HG03521 (cell line): ENCODE data around the gene KIAA1217.

ENCODE experiments used
- ATAC-seq: cut with Tn5 transposase; IDR thresholded peaks from one replicate; pipeline ENCODE4 v1.9.1; 2021; ENCODE audit warnings: mild to moderate bottlenecking, moderate library complexity; ENCODE audit not compliant: unreplicated experiment

KIAA1217 gene

DNA sequence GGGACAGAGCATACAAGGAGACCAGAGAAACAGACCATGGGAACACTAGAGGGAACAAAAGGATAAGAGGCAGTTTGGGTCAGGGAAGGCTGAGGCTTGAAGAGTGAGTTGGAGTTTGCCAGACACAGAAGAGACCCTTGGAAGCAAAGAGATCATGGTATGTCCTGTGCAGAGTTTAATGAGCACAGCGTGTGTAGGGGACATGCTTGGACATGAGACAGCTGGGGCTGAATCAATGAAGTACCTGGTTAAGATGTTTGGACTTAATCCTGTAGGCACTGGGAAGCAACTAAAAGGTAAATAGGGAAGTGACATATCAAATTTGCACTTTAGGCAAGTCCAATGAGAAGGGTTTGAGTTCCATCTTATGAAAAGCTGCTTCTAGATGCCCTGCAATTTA is 79.6 kb downstream of the KIAA1217 start:
- ATAC-seq = no peak

DNA sequence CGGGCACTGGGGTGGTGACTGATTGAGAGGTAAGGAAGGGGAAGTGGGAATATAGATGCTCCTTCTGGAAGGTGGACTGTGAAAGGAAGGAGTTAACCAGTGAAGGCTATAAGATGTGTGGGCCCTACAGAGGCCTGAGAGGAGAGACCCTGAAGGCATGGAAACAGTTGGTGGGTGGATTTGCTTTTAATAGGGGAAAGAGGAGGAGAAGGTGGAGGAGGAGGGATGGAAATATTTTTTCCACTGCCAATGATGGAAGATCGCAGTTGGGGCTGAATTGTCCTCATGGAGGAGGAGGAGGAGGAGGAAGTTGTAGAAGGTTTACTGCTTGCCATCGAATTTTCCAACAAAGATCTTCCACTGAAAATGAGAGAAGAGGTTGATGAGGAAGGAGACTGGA is 80.3 kb downstream of the KIAA1217 start:
- ATAC-seq = no peak

DNA sequence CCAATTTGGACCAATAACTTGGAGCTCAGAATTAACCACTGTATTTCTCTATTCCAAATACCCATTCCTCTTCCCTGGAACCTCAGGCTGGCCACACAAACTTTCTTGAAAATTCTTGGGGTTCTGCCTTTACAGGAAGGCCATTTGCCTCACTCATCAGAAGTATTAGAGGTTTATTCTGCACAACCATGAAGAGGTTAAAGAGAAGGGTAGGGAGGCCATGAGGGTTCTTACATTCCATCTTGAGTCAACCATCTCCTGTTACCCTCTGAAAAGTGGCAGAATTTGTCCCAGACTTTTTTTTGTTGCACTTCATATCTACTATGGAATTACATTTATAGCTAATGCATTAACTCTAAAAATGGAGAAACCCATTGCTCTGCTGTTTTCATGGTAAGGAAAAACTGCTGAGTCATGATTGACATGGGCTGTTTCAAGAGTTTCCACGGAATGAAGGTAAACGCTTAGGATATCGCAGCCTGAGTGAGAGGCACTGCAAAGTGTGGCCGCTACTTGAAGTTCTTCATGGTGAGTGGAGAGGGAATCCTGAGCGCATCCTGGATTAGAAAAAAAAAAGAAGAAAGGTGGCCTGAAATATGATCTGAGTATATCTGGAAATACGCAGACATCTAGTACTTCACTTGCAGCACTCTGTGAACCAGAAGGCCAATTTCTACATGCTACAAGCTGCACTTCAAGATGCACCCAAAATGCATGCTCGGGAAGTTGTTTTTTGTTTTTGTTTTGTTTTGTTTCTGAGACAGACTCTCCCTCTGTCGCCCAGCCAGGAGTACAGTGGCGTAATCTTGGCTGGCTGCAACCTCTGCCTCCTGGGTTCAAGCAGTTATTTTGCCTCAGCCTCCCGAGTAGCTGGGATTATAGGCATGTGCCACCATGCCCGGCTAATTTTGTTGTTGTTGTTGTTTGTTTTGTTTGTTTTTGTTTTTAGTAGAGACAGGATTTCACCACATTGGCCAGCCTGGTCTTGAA is 83.7 kb downstream of the KIAA1217 start:
- no peak for ATAC-seq

GRCh38 chr10:24299578-24300260 is 90.8 kb downstream of the KIAA1217 start:
- no peak for ATAC-seq

- ATAC-seq = no peak
These were observed 94.8 kb downstream of the KIAA1217 start for GRCh38 chr10:24303522-24304310.

DNA sequence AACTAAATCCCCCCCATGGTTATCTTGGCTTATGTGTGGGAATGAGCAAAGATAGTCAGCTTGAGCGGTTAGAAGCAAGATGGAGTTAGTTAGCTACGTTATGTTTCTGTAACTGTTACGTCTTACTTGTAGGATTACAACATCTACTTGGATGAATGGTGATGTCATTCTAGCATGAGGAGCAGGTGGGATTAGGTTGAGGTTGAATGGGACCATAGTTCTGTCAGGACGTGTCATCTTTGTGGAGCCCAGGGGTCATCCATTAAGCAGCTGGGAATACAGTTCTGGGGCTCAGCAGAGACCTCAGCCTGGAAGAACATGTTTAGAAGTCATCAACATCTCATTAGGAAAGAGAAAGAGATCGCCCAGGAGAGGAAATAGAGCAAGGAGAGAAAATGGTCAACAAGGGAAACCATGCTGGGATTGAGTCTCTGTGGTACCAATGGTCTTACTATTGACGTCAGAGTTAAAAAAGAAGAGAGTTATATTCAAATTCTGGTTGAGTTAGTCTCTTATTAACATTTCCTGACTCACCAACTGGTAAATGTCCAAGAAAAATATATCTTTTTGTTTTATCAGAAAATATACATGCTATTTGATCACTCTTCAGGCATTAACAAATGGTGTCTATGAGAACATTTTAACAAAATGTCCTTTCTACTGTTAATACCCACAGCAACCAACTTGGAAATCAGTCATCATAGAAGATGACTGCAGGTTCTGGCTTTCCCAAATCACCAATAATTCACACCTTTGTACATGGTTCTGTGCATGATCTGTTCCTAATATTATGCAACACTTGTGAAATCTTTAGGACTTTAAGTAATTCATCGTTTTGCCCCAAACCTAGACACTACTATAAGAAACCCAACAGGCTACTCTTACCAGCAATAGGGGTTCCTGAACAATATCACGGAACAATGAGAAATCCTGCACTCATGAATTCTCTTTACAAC is 96.9 kb downstream of the KIAA1217 start:
- ATAC-seq = no peak

DNA sequence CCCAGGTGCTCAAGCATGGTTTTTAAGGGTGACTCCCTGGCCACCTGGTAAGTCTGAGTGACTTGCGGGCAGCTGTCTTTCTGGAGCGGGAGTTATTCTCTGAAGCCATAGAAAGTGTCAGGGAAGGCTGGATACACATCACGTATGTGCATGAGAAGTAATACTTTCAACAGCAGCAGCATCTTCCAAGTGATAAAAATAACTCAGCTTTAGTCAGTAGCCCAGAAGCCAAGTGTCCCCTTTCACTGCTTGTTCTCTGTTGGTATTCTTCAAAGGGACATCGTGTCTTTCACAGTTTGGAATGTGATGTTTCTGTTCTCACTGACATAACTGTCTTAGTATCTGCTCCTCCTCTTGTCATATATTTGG is 97.6 kb downstream of the KIAA1217 start:
- no peak for ATAC-seq

DNA sequence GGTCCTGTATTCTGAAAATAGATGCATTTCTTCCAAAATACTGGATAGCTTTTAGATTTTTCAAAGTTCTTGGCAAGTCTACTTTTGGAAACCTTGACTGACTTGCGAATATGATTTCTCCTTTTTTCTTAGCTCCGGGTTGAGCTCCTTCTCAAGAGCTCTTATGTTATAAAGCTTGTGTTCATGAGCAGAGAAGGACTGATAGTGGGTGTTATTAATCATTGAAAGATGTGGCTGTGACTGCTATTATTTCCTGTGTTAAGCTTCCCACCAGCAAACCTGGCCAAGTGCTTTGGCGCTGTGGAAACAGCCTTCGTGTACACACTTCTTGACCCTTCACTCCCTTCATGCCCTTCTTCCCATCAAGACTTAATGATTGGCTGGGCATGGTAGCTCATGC is 98.2 kb downstream of the KIAA1217 start:
- no peak for ATAC-seq

DNA sequence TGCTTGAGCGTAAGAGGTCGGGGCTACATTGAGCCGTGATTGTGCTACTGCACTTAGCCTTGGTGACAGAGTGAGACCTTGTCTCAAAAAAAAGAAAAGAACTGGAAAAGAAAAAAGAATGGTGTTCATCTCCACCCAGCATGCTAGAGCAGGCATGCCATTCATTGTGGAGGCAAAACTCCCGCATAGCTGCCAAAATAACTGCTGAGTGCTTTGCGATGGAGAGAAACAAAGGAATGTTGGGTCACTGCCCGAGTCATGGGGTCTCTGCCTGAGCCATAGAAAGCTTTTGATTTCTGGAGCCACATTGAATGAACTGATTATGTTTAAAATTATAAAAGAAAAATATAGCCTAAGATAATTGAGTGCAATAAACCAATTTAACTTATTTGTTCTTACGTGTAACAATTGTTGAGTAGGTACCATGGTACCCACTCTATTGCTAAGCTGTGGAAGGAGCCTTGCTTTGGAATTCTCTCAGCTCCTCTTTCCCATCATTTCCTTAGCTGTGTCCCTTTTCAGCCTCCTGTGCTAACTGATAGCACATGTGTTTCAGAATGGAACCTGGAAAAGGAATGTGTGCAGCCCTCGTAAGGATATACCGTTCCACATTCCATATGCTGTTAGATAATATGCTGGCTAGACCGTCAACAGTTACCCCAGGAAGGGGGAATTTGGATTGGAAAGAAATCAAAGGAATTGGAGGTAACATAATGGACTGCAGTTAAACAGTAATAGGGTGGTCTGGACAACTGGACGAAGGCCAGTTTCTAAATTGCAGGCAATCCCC is 99.0 kb downstream of the KIAA1217 start:
- ATAC-seq = no peak

GRCh38 chr10:24310104-24310503 is 101.2 kb downstream of the KIAA1217 start:
- no peak for ATAC-seq

DNA sequence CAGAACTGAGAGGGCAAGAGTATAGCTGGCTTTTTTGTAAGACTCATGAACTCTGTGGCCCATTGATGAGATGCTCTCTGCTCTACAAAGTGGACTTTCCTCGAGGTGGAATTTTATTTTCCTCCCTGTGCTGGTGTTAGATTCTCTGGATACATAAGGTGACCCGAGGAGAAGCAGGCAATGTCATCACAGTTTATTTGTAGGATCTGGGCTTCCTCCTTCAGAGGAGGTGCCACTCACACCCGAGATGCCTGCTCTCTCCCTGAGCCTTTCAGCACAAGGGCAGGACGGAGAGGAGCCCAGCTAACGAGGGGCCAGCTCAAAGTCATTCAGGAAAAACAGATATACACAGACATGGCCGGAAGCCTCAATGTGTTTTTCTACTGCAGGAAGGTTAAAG is 103.0 kb downstream of the KIAA1217 start:
- ATAC-seq = no peak

GRCh38 chr10:24313283-24313682 is 104.3 kb downstream of the KIAA1217 start:
- ATAC-seq = no peak

- ATAC-seq = no peak
These were observed 106.3 kb downstream of the KIAA1217 start for GRCh38 chr10:24315211-24315610.

- ATAC-seq = no peak
These were observed 109.6 kb downstream of the KIAA1217 start for GRCh38 chr10:24318517-24318916.

DNA sequence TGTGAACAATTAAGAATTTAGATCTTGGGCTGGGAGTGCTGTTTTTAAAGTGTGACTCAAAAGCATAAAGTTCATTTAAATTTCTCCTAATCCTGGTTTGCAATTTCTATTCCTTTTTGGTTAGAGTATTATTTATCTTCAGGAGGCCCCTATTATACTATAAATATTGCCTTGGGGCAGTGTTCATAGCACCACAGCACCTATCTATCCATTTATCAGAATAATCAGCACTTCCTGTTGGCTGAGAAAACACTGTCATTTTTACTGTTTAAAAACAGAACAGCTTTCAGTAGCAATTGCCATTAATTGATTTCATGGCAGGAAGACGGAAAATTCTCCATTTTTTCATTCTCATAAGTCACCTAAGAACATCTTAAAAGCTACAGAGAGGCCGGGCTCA is 111.4 kb downstream of the KIAA1217 start:
- ATAC-seq = no peak

- ATAC-seq = no peak
These were observed 115.7 kb downstream of the KIAA1217 start for GRCh38 chr10:24324651-24325050.

- ATAC-seq = no peak
These were observed 122.5 kb downstream of the KIAA1217 start for GRCh38 chr10:24331457-24331856.

GRCh38 chr10:24333736-24334135 is 124.8 kb downstream of the KIAA1217 start:
- ATAC-seq = no peak

DNA sequence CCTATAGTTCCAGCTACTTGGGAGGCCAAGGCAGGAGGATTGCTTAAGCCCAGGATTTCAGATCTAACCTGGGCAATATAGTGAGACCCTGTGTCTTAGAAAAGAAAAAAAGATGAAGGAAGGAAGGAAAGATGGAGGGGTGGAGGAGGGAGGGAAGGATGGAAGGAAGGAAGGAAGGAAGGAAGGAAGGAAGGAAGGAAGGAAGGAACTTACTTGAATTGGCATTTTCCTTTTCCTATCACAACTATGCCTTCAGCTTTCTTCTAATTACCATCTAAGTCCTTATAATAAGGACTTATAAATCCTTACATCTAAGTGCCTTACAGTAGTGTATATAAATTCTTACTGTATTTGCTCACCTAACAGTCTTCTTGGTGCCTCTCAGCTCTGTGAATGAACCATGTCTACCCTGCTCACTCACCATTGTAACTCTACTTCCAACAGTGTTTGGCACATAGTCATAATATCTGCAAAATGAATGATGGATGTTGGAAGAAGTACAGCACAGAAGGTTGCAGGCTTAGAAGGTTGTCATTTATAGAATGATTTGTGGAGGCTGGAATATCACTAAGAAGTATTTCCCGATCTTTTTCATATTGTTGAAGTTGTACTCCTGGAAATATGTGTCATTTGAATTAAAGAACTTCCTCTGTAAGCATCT is 125.5 kb downstream of the KIAA1217 start:
- no peak for ATAC-seq
